GM18867 (cell line): ENCODE data around the gene BACH2.

Experiments
- ATAC-seq: cut with Tn5 transposase; IDR thresholded peaks from one replicate; pipeline ENCODE4 v1.9.1; 2021; ENCODE audit warnings: mild to moderate bottlenecking, moderate library complexity; ENCODE audit not compliant: unreplicated experiment

The BACH2 gene

DNA sequence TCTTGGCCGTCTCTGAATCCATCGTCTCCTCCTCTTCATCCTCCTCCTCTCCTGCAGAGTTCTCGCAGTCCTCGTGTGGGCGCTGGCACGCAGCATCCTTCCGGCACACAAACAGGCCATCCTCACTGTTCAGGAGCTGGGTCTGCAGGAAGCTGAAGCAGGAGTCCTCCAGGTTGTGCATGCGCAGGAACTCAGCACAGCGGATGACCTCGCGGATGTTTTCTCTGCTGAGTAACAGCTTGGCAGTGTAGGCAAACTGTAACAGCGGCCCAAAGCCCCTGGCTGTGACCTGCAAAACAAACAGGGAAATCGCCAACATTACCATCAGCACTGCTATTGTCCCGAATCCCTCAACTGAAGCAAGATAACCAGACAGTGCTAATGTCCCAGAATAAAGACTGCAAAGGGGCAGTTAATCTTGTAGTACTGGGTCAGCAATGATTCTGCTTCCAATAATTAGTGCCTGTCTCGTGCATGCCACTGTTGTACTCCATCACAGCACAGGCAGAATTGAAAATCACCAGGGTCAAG, 345.0 kb downstream of the BACH2 start:
- ATAC-seq = no peak

DNA sequence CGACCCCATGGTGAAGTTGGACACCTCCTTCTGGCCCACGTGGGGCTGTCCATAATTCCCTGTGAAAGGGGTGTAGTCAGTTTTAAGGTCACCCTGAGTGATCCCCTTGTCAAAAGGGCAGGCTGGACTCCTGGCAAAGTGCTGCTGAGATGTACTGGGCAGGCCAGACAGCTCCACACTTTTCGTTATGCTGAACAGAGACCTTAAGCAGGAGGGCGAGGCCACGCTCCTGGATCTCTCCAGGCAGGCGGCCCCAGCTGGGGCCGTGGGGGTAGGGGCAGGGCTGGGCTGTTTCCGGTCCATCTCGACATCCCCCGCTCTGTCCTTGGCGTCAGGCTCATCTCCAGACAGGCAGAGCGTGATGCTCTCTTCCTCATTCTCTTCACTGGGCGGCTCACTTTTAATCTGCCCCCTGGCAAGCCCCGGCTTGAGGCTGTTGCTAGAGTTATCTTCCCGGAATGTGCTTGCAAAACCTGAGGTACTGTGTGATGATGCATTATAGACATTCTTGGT, 345.7 kb downstream of the BACH2 start:
- ATAC-seq = no peak

- ATAC-seq = no peak
Measured at GRCh38 chr6:89950446-89950845, 346.2 kb downstream of the BACH2 start.

GRCh38 chr6:89948876-89949275, 347.8 kb downstream of the BACH2 start:
- ATAC-seq = no peak

GRCh38 chr6:89944826-89945407, 351.7 kb downstream of the BACH2 start:
- ATAC-seq = no peak

DNA sequence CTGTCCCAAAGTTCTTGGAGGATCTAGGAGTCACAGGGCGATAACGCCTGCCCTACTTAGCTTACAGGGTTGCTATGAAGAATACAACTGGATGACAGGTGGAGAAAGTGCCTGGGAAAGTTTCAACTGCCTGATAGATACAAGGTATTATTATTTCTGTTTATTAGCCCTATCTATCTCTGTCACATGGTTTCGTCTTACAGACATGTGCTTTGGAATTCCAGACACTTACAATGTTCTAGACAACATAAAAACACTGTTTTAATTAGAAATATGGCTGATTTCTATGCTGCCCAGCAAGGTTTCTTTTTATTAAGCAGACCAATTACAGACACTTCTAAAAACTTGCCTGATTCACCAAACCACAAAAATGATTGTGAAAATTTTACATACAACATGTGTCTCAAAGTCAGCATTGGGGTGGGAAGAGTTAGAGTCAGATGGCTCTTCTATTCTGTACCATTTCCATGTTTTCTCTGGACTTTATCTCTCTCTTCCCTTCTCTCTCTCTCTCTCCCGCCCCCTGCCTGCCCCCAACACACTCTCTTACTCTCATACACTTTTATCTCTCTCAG, 352.4 kb downstream of the BACH2 start:
- no peak for ATAC-seq

DNA sequence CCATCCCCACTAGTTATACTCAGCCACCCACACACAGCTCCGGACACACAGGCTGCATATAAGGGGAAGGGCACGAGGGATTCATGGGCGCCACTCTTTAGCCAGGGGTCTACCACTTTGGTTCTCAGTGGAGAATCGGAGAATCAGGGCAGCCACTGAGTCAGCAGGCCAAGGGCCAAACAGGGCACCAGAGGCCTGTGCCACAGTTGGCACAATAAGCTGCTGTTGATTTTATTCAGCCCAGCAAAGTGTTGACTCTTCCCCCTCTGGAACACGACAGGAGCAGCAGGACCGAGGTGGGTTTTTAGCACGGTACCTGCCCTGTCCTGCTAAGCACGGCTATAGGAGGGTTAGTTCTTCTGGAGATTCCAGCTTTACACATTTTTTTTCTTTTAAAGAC, 354.0 kb downstream of the BACH2 start:
- ATAC-seq = no peak

DNA sequence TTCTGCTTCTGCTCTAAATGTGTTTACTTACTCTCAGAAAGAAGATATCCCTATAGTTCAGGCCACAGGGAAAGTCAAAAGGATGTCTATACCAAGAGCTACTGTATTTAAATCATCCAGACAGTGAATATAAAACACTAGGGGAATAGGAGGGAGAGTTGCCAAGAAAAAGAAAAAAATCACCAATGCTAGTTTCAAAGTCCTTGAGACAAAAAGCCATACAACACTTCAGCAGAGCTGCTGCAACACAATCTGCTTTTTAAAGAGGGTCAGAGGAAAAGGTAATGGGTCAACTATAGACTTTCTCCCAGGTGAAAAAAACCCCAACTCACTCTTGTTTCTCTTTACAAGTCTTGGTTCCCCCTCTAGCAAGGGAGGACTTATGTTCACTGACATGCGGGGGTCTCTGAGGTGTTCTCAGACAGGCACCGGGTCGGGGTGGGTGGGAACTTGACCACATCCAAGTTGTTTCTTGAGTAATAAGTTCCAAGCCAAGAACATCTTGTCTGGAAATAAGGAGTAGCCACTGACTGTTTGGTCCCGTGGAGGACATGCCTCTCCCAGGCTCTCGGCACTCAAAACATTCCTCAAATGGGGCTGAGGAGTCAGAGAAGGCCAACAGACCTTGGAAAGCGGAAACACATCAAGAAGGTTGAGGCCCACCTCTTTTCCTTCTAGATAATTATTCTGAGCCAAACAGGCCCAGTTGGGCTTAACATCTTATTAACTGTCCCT, 354.7 kb downstream of the BACH2 start:
- ATAC-seq = no peak

DNA sequence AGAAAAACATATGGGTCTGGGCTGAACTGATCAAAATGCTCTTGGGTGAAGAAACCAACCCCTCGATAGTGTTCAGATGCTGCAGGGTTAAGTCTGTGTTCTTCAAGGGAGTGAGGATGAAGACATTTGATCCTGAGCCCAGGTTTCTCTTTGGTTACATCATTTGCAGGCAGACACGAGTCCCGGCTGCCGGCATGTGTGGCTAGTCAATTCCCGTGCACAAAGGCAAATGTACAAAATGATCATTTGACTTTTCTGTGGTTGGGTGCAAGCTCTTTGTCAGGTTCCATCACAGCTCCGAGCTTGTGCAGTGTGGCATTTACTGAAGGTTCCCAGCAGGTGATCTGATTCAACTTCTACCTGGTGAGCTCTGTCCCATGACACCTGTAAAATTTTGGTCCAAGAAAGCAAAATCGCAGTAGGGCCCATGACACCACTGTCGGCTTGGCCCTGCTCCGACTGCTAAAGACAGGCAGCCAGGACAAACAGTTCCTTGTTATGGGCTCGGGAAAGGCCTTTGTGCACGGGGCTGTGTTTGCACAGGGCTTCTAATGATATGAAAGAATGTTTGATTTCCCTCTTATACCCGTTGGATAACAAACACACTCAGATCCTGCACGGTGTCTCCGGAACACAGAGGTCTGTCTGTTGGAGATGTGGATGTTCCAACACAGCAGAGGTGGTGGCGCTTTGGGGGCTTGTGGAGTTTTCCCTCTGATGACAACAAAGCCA, 355.4 kb downstream of the BACH2 start:
- no peak for ATAC-seq

- ATAC-seq = peak; percentile 88
Measured at GRCh38 chr6:89940225-89941027, 356.2 kb downstream of the BACH2 start.

DNA sequence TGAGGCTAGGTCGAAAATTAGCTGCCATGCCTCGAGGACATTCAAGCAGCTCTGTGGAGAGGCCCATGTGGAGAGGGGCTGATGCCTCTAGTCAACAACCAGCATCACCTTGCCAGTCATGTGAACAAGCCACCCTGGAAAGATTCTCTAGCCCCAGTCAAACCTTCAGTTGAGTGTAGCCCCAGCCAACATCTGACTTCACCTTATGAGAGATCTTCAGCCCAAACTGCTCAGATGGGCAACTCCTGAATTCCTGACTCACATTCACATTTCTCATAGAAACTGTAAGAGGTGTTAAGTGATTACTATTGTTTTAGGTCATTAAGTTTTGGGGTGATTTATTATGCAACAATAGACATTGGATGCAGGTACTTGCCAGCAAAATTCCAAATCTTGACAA, 357.5 kb downstream of the BACH2 start:
- ATAC-seq = no peak

GRCh38 chr6:89938014-89938413, 358.6 kb downstream of the BACH2 start:
- no peak for ATAC-seq

DNA sequence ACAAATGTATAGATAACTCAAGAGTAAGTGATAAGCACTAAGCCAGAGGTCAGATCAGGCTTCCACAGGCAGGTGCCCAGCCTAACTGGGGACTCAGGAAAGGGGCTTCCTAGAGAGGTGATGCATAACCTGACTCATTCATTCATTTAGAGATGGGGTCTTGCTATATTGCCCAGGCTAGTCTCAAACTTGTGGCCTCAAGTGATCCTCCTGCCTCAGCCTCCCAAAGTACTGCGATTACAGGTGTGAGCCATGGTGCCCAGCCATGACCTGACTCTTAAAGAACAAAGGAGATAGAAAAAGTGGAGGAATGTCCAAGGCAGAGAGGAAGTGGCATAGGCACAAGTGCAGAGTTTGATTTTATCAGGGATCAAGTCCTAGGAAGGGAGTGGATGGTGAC, 360.5 kb downstream of the BACH2 start:
- no peak for ATAC-seq

DNA sequence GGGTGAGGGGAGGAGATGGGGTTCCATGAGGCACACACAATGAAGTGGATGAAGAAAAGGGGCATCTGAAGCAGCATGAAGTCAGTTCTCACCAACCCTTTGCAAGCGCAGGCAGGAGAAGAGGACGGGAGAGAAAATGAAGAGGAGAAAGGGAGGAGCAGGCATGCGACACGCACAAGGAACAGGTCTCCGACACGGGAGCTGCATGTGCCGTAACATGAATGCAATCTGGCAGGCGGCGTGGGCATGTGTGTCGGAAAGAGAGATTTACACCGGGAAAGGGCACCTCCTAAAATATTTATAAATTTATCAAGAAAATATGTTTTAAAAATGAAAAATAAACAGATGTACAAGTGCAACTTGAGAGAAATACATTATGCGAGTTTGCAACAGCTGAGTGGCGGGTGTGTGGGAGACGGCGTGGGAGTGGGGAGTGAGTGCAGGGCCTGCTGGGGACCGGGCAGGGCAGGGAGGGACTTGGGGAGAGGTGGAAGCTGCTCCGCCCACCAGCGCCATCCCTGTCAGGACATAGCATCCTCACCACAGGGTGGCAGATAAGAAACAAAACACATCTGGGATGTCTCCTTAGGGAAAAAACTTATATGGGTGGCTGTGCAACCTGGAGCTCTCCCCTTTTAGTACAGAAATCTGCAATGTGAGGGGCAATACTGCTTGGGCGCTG, 361.8 kb downstream of the BACH2 start:
- no peak for ATAC-seq

GRCh38 chr6:89932245-89932802, 364.3 kb downstream of the BACH2 start:
- no peak for ATAC-seq

- no peak for ATAC-seq
Measured at GRCh38 chr6:89930789-89931188, 365.9 kb downstream of the BACH2 start.

DNA sequence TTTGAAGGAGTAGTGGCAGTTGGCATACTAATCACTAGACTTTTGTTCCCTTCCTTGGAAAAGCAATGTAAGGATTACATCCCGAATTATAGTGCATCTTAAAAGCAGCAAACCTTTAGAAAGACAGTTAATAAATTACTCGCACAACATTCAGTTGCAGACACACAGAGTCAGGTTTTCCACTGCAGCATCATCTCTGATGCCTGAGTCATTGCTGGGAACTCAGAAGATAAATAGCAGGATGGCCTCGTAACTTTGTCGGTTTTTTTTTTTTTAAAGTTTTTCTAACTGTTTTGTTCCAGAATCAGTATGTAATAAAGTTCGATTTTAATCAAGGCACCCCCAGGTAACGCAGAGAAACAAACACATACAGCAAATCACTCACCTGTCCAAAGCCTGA, 368.0 kb downstream of the BACH2 start:
- ATAC-seq = no peak

GRCh38 chr6:89927791-89928550, 368.7 kb downstream of the BACH2 start:
- no peak for ATAC-seq

- no peak for ATAC-seq
Measured at GRCh38 chr6:89927264-89927663, 369.4 kb downstream of the BACH2 start.
